Neural cell (in vitro differentiated cells): Measurements from ENCODE around the gene ADARB2. TPM values are rescaled to one million over a fixed set of nuclear protein-coding genes. Genes with fewer than 3 reads are reported as not detected.

Experiments used
- H2AFZ ChIP-seq: fragments of 200-600, 300-800 bp; sonication (generic), shearing (Covaris generic); 2 replicates; pipeline ENCODE4 v1.6.0; 2014; ENCODE audit warnings: low read depth, mild to moderate bottlenecking, antibody characterized with exemption, low read length, moderate library complexity
- H3F3A ChIP-seq: fragments of 200-600 bp; shearing (Covaris generic); 2 replicates; pipeline ENCODE4 v1.6.1; 2016; ENCODE audit warnings: mild to moderate bottlenecking, moderate library complexity, mixed read lengths, antibody characterized with exemption, low read length; ENCODE audit not compliant: insufficient read depth, poor library complexity, severe bottlenecking
- H3K27ac ChIP-seq: fragments of 200-600, 300-800 bp; sonication (generic), shearing (Covaris generic); 2 replicates; pipeline ENCODE4 v1.5.1; 2014; ENCODE audit warnings: mild to moderate bottlenecking, low read length, moderate library complexity
- H3K27me3 ChIP-seq: fragments of 300-800, 200-600 bp; sonication (generic), shearing (Covaris generic); 2 replicates; pipeline ENCODE4 v1.6.0; 2014; ENCODE audit warnings: mild to moderate bottlenecking, low read depth, low read length, moderate library complexity; ENCODE audit not compliant: insufficient read depth
- H3K36me3 ChIP-seq: fragments of 300-800, 200-600 bp; sonication (generic), shearing (Covaris generic); 2 replicates; pipeline ENCODE4 v1.5.1; 2014; ENCODE audit warnings: mild to moderate bottlenecking, antibody characterized with exemption, low read length, moderate library complexity; ENCODE audit not compliant: insufficient read depth
- H3K4me2 ChIP-seq: fragments of 300-800, 200-600 bp; sonication (generic), shearing (Covaris generic); 2 replicates; pipeline ENCODE4 v1.6.0; 2014; ENCODE audit warnings: mild to moderate bottlenecking, low read length
- H3K4me3 ChIP-seq: fragments of 300-800, 200-600 bp; sonication (generic), shearing (Covaris generic); 2 replicates; pipeline ENCODE4 v1.5.1; 2014; ENCODE audit warnings: mild to moderate bottlenecking, low read length, moderate library complexity
- H3K79me2 ChIP-seq: fragments of 200-600 bp; shearing (Covaris generic); replicated peaks from 2 replicates; pipeline ENCODE4 v1.6.0; 2014; ENCODE audit warnings: mild to moderate bottlenecking, low read length, moderate library complexity; ENCODE audit not compliant: insufficient read depth
- H3K9ac ChIP-seq: fragments of 300-800, 200-600 bp; sonication (generic), shearing (Covaris generic); 2 replicates; pipeline ENCODE4 v1.6.1; 2016; ENCODE audit warnings: mild to moderate bottlenecking, low read length, mixed read lengths
- H3K9me2 ChIP-seq: fragments of 200-600 bp; shearing (Covaris generic); 2 replicates; pipeline ENCODE4 v1.6.1; 2016; ENCODE audit warnings: mild to moderate bottlenecking, low read length, mixed read lengths; ENCODE audit not compliant: insufficient read depth
- H3K9me3 ChIP-seq: fragments of 200-600, 300-800 bp; sonication (generic), shearing (Covaris generic); 2 replicates; pipeline ENCODE4 v1.6.1; 2016; ENCODE audit warnings: mild to moderate bottlenecking, mixed run types, low read length, moderate library complexity, mixed read lengths
- H4K20me1 ChIP-seq: fragments of 200-600 bp; shearing (Covaris generic); 2 replicates; pipeline ENCODE4 v1.6.1; 2016; ENCODE audit warnings: mild to moderate bottlenecking, mixed run types; ENCODE audit not compliant: insufficient read depth
- EP300 ChIP-seq: fragments of 450-650 bp; conservative IDR thresholded peaks from 2 replicates; pipeline ENCODE4 v1.6.1; 2014; ENCODE audit warnings: antibody characterized with exemption, mild to moderate bottlenecking, moderate library complexity; ENCODE audit not compliant: poor library complexity, severe bottlenecking
- EZH2 ChIP-seq: fragments of 200-600, 300-800 bp; shearing (Covaris generic), sonication (generic); IDR thresholded peaks from 2 replicates; pipeline ENCODE4 v1.6.1; 2014; ENCODE audit warnings: antibody characterized with exemption, low read length, borderline replicate concordance, mild to moderate bottlenecking; ENCODE audit not compliant: insufficient read depth, poor library complexity, severe bottlenecking
- MXI1 ChIP-seq: fragments of 450-650 bp; conservative IDR thresholded peaks from 2 replicates; pipeline ENCODE4 v1.6.1; 2014; ENCODE audit warnings: antibody characterized with exemption, mild to moderate bottlenecking; ENCODE audit not compliant: poor library complexity, severe bottlenecking
- POLR2AphosphoS5 ChIP-seq: IDR thresholded peaks from 2 replicates; pipeline ENCODE4 v1.6.1; 2012
- RAD21 ChIP-seq: fragments of 450-650 bp; conservative IDR thresholded peaks from 2 replicates; pipeline ENCODE4 v1.6.1; 2014; ENCODE audit warnings: antibody characterized with exemption, mild to moderate bottlenecking, moderate library complexity
- SMC3 ChIP-seq: fragments of 450-650 bp; conservative IDR thresholded peaks from 2 replicates; pipeline ENCODE4 v1.6.1; 2014; ENCODE audit warnings: antibody characterized with exemption, mild to moderate bottlenecking, moderate library complexity; ENCODE audit not compliant: poor library complexity
- TAF1 ChIP-seq: IDR thresholded peaks from 2 replicates; pipeline ENCODE4 v1.6.1; 2012; ENCODE audit warnings: low read depth
- polyA plus RNA-seq: library from polyadenylated mRNA; depleted of rRNA; stranded (reverse); fragments of >200 nt; gene quantifications from 2 replicates; pipeline ENCODE4 v1.2.3, GENCODE V29; 2014
- TF ChIP-seq, protein P1 (sequence below): fragments of 450-650 bp; IDR thresholded peaks from 2 replicates; pipeline ENCODE4 v1.5.1; 2014; ENCODE audit warnings: antibody characterized with exemption, mild to moderate bottlenecking, moderate library complexity; ENCODE audit not compliant: poor library complexity, severe bottlenecking
- TF ChIP-seq, protein P2 (sequence below): IDR thresholded peaks from 2 replicates; pipeline ENCODE4 v1.6.1; 2012; ENCODE audit warnings: borderline replicate concordance

ADARB2 gene
- polyA plus RNA-seq, 1 donor from 2014 or later = 3.6 TPM

DNA sequence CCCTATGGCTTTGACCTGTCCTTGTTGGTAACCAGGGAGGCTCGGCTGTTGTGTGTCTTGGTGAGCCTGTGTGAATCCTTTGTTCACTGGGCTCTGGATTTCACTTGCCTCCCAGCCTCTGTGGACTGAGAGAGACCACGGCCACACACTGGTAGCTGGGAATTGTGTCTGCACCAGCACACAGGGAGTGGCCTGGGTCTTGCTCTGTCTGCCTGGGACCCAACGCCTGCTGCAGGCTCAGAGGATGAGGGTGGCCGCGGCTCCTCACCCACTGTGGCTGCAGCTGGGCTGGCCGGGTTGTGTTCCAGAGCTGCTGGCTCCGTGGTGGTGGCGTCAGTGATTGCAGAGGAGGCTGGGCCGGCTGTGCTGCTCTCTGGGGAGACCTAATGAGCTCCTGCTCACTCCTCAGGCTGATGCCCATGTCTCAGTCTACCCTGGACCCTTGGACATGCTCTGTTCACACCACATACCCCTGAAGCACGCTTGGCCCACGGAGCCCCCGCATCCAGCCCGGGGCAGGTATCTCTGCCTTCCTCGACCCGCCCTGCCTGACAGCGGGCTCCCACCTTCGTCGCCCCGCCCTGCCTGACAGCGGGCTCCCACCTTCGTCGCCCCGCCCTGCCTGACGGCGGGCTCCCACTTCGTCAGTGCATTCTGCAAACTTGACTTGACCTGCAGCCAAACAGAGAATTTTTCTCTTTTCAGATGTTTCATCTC is 328.5 kb downstream of the ADARB2 start:
- H3K79me2 ChIP-seq = no peaks in the 10 kb centered on the region
- H4K20me1 ChIP-seq = no peaks in the 10 kb centered on the region
- H3K27ac ChIP-seq = no peak overlapping the region
- H3F3A ChIP-seq = no peaks in the 10 kb centered on the region
- TF ChIP-seq MXI1 = no peak
- no peaks in the 10 kb centered on the region for H3K9me2 ChIP-seq
- H3K4me2 ChIP-seq = no peak overlapping the region
- no peaks in the 10 kb centered on the region for H3K9me3 ChIP-seq
- no peak overlapping the region for H3K9ac ChIP-seq
- H3K27me3 ChIP-seq = no peaks in the 10 kb centered on the region
- no peak overlapping the region for H2AFZ ChIP-seq
- H3K4me3 ChIP-seq = no peak overlapping the region
- no peaks in the 10 kb centered on the region for H3K36me3 ChIP-seq

DNA sequence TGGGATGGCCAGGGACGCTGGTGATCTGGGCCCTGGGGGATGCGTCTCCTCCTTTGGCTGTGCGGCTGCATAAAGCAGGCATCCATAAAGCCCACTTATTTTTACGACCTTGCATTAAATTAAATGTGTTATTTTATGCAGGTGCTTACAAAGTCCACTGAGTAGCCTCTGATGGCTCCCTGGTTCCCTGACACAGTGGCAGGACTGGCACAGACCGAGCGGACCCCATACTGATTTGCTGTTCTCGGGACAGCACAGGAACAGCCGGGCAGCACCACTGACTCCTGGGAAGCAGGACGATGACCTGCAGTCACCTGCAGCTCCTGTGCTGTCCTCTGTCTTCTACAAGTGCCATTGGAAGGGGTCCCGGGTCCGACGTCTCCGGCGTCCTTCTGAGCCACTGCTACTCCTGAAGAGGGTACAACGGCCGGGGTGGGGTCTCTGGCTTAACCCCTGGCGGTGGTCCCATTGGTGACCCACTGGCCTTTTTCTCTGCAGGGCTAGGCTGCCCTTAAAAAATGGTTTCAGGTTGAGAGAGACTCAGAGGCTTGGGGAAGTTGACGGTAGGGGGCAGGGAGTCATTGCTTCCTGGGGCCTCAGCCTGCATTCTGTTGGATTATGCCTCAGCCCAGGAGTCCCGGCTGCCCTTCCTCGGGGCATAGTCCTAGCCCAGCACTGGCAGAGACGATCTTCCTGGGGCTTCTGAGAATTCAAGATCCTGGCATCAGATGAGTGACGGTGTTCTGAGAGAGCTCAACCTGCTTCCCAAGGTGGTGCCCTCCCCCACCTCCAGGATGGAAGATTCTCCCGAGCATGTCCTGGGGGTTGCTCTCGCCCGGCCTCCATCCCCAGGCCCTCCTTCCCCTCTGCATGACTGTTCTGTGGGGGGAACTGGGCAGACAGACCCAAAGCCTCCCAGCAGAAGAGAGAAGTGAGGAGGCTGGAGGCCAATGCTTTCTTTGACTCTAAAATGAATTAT is 330.1 kb downstream of the ADARB2 start:
- Histone ChIP-seq H3K27me3 (no peaks in the 10 kb centered on the region), H3K4me3 (no peak overlapping the region), H3K36me3 (no peaks in the 10 kb centered on the region), H4K20me1 (no peaks in the 10 kb centered on the region), H3K9me3 (no peaks in the 10 kb centered on the region), H3K4me2 (no peak overlapping the region), H3K9ac (no peak overlapping the region), H3K27ac (no peak overlapping the region), H3F3A (no peaks in the 10 kb centered on the region), H2AFZ (no peak overlapping the region), H3K79me2 (no peaks in the 10 kb centered on the region), H3K9me2 (no peaks in the 10 kb centered on the region)
- TF ChIP-seq TAF1 (no peak), MXI1 (no peak), EP300 (no peak), SMC3 (no peak), EZH2 (no peak), RAD21 (no peak), POLR2AphosphoS5 (no peak)
- TF ChIP-seq, protein P1, sequence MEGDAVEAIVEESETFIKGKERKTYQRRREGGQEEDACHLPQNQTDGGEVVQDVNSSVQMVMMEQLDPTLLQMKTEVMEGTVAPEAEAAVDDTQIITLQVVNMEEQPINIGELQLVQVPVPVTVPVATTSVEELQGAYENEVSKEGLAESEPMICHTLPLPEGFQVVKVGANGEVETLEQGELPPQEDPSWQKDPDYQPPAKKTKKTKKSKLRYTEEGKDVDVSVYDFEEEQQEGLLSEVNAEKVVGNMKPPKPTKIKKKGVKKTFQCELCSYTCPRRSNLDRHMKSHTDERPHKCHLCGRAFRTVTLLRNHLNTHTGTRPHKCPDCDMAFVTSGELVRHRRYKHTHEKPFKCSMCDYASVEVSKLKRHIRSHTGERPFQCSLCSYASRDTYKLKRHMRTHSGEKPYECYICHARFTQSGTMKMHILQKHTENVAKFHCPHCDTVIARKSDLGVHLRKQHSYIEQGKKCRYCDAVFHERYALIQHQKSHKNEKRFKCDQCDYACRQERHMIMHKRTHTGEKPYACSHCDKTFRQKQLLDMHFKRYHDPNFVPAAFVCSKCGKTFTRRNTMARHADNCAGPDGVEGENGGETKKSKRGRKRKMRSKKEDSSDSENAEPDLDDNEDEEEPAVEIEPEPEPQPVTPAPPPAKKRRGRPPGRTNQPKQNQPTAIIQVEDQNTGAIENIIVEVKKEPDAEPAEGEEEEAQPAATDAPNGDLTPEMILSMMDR = no peak
- TF ChIP-seq, protein P2, sequence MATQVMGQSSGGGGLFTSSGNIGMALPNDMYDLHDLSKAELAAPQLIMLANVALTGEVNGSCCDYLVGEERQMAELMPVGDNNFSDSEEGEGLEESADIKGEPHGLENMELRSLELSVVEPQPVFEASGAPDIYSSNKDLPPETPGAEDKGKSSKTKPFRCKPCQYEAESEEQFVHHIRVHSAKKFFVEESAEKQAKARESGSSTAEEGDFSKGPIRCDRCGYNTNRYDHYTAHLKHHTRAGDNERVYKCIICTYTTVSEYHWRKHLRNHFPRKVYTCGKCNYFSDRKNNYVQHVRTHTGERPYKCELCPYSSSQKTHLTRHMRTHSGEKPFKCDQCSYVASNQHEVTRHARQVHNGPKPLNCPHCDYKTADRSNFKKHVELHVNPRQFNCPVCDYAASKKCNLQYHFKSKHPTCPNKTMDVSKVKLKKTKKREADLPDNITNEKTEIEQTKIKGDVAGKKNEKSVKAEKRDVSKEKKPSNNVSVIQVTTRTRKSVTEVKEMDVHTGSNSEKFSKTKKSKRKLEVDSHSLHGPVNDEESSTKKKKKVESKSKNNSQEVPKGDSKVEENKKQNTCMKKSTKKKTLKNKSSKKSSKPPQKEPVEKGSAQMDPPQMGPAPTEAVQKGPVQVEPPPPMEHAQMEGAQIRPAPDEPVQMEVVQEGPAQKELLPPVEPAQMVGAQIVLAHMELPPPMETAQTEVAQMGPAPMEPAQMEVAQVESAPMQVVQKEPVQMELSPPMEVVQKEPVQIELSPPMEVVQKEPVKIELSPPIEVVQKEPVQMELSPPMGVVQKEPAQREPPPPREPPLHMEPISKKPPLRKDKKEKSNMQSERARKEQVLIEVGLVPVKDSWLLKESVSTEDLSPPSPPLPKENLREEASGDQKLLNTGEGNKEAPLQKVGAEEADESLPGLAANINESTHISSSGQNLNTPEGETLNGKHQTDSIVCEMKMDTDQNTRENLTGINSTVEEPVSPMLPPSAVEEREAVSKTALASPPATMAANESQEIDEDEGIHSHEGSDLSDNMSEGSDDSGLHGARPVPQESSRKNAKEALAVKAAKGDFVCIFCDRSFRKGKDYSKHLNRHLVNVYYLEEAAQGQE = no peak
